Measurements from ENCODE around the gene BAK1. TPM values are rescaled to one million over a fixed set of nuclear protein-coding genes. Genes with fewer than 3 reads are reported as not detected.

BAK1 gene
- total RNA-seq, 6 experiments from 2014 or later, result 4.4 to 11.4 (median 6.5) TPM

DNA sequence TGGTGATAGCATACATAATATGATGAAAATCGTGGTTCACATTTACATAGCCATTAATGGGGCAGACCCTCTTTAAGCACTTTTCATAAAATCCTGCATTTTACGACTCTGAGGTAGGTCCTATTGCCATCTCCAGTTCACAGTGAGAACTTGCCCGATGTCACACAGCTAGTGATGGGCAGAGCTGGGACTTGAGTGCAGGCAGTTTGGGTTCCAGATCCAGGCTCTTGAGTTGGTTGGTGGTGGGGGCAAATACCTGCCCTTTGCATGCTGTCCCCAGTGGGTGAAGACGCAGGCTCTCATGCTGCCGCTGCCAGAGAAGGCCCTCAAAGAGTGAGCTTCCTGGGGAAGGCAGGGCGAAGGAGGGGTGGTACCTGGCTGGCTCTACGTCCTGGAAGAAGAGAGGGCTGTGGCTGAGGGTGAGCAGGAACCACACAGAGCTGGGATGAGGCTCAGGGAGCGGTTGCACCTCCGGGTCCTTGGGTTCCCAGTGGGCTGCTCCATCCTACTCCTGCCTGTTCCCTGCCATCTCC lies 6.1 kb upstream of the BAK1 start:
- H3K4me1 ChIP-seq, result peaks cover 0 to 11% (median 0%) of the 10 kb centered on the region in 4 donors
- no peak overlapping the region for H3K27ac ChIP-seq
- intact Hi-C loops (cut with DNase I), result loop anchor here in 1 of 2 donors (10.0 kb wide), 1 partner anchor 179 kb away; no protein-coding TSS in a partner anchor
- 60% methylated on average over 3 of the region's 9 CpGs for WGBS (ENCODE audit: insufficient coverage, low coverage, low lambda C conversion rate, missing lambda C conversion rate)
- TF ChIP-seq, protein P1, sequence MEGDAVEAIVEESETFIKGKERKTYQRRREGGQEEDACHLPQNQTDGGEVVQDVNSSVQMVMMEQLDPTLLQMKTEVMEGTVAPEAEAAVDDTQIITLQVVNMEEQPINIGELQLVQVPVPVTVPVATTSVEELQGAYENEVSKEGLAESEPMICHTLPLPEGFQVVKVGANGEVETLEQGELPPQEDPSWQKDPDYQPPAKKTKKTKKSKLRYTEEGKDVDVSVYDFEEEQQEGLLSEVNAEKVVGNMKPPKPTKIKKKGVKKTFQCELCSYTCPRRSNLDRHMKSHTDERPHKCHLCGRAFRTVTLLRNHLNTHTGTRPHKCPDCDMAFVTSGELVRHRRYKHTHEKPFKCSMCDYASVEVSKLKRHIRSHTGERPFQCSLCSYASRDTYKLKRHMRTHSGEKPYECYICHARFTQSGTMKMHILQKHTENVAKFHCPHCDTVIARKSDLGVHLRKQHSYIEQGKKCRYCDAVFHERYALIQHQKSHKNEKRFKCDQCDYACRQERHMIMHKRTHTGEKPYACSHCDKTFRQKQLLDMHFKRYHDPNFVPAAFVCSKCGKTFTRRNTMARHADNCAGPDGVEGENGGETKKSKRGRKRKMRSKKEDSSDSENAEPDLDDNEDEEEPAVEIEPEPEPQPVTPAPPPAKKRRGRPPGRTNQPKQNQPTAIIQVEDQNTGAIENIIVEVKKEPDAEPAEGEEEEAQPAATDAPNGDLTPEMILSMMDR (IDR thresholded peaks at IDR 0.05), result no peak
- no peak for TF ChIP-seq POLR2A (IDR thresholded peaks at IDR 0.05)
- H3K4me3 ChIP-seq, result no peak overlapping the region
- H3K27me3 ChIP-seq, result no peaks in the 10 kb centered on the region
- H3K36me3 ChIP-seq, result no peaks in the 10 kb centered on the region
- ATAC-seq (no peak), DNase-seq (no peak)
- H3K9me3 ChIP-seq, result no peaks in the 10 kb centered on the region

DNA sequence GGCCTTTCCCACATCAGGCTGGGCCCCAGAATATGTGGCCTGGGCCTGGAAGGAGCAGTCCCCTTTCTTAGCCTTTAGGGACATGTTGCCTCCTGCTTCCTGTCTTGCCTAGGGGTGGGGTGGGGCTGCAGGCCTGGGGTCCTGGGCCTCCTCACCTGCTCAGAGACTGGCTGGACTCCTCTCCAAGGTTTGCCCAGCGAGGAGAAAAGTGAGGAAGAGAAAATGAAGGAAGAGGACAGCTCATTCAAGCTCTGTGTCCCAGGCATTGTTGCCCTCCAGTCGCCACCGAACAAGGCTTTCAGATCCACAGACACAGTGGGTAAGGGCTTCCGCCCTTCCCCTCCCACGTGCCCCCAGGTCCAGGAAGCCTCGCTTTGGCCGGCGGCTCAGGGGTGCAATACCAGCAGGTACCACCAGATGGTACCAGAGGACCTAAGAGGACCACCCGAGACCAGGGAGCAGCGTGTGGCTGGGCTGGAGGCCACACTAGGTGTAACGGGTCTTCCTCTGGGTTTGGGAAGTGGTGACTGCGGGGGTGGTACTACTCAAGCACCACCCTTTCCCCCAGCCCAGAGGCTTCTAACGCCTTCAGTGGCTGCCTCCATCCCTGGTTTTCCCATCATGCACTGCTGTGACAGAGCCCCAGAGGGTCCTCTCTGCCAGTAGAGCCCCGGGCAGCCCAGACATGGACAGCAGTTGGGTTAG lies 5.5 kb upstream of the BAK1 start:
- no peak for TF ChIP-seq POLR2A (IDR thresholded peaks at IDR 0.05)
- TF ChIP-seq, protein P1 (IDR thresholded peaks at IDR 0.05), result peak; percentile 88 to 98 (median 93)
- DNase-seq (peak; percentile 71 to 80 (median 79)), ATAC-seq (peak; percentile 78 to 92 (median 83))
- Histone ChIP-seq H3K4me3 (no peak overlapping the region), H3K27ac (no peak overlapping the region), H3K9me3 (no peaks in the 10 kb centered on the region), H3K4me1 (peaks cover 0 to 11% (median 0%) of the 10 kb centered on the region in 4 donors), H3K27me3 (no peaks in the 10 kb centered on the region), H3K36me3 (no peaks in the 10 kb centered on the region)
- WGBS (ENCODE audit: insufficient coverage, low coverage, low lambda C conversion rate, missing lambda C conversion rate), result 4% methylated on average over 4 of the region's 14 CpGs
- intact Hi-C loops (cut with DNase I), result loop anchor here in 1 of 2 donors (10.0 kb wide), 1 partner anchor 179 kb away; no protein-coding TSS in a partner anchor

DNA sequence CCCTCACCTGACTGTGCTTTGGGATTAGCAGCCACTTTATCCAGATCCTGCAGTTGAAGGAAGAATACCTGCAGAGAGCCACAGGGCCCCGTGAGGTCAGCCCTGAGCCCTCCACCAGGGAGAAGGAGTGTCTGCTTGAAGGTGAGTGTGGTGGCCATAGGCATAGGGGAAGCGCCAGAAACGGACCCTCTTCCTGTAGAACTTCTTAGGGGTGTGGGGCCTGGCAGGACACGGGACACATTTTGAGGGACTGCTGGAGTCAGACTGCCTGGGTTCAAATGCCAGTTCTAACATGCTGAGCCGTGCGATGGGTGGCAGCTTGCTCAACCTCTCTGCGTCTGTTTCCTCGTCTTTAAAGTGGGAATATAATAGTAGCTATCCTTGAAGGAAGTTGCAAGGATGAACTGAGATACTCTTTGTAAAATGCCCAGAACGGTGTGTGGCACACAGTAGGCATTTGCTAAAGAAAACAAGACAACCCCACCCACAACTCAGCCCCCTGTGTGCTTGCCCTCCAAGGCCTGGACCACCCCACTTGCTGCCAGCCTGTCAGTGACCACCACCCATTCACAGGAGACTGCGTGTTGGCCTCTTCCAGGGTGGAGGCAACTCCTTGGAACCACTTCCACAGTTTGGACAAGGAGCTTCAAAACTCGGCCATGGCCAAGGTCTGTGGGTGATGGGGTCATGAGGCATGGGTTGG lies 4.8 kb upstream of the BAK1 start:
- Histone ChIP-seq H3K9me3 (no peaks in the 10 kb centered on the region), H3K4me3 (no peak overlapping the region), H3K36me3 (no peaks in the 10 kb centered on the region), H3K27me3 (no peaks in the 10 kb centered on the region), H3K27ac (no peak overlapping the region), H3K4me1 (peaks cover 0 to 8% (median 0%) of the 10 kb centered on the region in 4 donors)
- intact Hi-C loops (cut with DNase I), result loop anchor here in 1 of 2 donors (10.0 kb wide), 1 partner anchor 180 kb away; no protein-coding TSS in a partner anchor
- WGBS (ENCODE audit: insufficient coverage, low coverage, low lambda C conversion rate, missing lambda C conversion rate), result 54% methylated on average over 6 of the region's 11 CpGs
- no peak for DNase-seq
- TF ChIP-seq, protein P1 (IDR thresholded peaks at IDR 0.05), result no peak
- no peak for TF ChIP-seq POLR2A (IDR thresholded peaks at IDR 0.05)
- ATAC-seq, result no peak

DNA sequence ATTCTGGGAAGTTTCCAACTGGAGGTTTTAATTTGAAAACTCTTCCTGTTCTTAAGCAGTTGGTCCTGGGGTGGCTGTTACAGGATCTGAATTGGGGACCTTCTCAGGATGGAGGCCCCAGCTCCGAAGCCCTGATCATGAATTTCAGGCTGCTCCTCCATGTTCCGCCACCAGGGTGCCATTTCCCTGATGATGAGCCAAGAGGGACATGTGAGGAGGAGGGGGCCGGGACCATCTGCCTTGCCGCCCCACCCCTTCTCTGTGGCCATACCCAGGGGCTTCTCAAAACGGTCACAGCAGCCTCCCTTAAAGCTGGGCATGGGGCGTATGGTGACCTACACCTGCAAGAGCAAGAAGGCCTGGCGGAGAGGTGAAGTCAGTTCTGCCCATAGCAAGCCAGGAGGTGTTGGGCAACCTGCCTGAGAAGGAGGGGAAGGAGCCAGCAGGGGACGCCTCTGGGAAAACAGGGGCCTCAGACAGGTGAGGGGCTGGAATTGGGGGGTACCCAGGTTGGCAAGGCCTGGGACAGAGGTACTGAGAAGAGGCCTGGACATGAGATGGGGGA lies 3.6 kb upstream of the BAK1 start:
- Histone ChIP-seq H3K9me3 (no peaks in the 10 kb centered on the region), H3K27me3 (no peaks in the 10 kb centered on the region), H3K4me3 (no peak overlapping the region), H3K4me1 (peaks cover 0 to 8% (median 2%) of the 10 kb centered on the region in 4 donors), H3K36me3 (no peaks in the 10 kb centered on the region), H3K27ac (no peak overlapping the region)
- ATAC-seq (no peak), DNase-seq (no peak)
- 66% methylated on average over 8 of the region's 8 CpGs for WGBS (ENCODE audit: insufficient coverage, low coverage, low lambda C conversion rate, missing lambda C conversion rate)
- TF ChIP-seq POLR2A (IDR thresholded peaks at IDR 0.05), result no peak
- TF ChIP-seq, protein P1 (IDR thresholded peaks at IDR 0.05), result peak in 1 of 4 donors; percentile 6
- intact Hi-C loops (cut with DNase I), result loop anchor here in 1 of 2 donors (10.0 kb wide), 1 partner anchor 181 kb away; no protein-coding TSS in a partner anchor
